NCI-H1694 (cell line): ENCODE results near the gene MAP4K5.
"Not testable (repeated sequence)": the region's sequence is repeated elsewhere in the genome, so short reads cannot be mapped to it uniquely, and the experiment has no call there.

Source experiments
- DNase-seq: peaks from one replicate; lab custom pipeline; 2025; lab: John Stamatoyannopoulos, UW

Gene MAP4K5

GRCh38 chr14:50532502-50533240 lies at the start of gene MAP4K5:
Gene MAP4K5 (minus strand): TSS chr14:50532569. CDS start chr14:50532049, 520 bp downstream.
- DNase-seq = peak; percentile 83

- no peak for DNase-seq
Measured at GRCh38 chr14:50578433-50578832, 46.1 kb upstream of the MAP4K5 start.

- no peak for DNase-seq
Measured at GRCh38 chr14:50577982-50578381, 45.6 kb upstream of the MAP4K5 start.

- no peak for DNase-seq
Measured at GRCh38 chr14:50575769-50576168, 43.4 kb upstream of the MAP4K5 start.

GRCh38 chr14:50573862-50574261 lies 41.5 kb upstream of the MAP4K5 start:
- DNase-seq = no peak

- DNase-seq = no peak
Measured at GRCh38 chr14:50569714-50570274, 37.4 kb upstream of the MAP4K5 start.

GRCh38 chr14:50562841-50563240 lies 30.5 kb upstream of the MAP4K5 start:
- no peak for DNase-seq

GRCh38 chr14:50560931-50561285 lies 28.5 kb upstream of the MAP4K5 start:
- DNase-seq = peak; percentile 77

GRCh38 chr14:50559990-50560930 lies 27.9 kb upstream of the MAP4K5 start, which contains the start of gene ATL1:
Gene ATL1 (plus strand): TSS chr14:50560145. CDS start chr14:50560266, 121 bp downstream.
- DNase-seq = peak; percentile 68

GRCh38 chr14:50552796-50553195 lies 20.4 kb upstream of the MAP4K5 start:
- not testable (repeated sequence) for DNase-seq

GRCh38 chr14:50551877-50552276 lies 19.5 kb upstream of the MAP4K5 start:
- no peak for DNase-seq

GRCh38 chr14:50550294-50550693 lies 17.9 kb upstream of the MAP4K5 start:
- no peak for DNase-seq

- peak; percentile 49 for DNase-seq
Measured at GRCh38 chr14:50545618-50546017, 13.2 kb upstream of the MAP4K5 start.

- no peak for DNase-seq
Measured at GRCh38 chr14:50544911-50545310, 12.5 kb upstream of the MAP4K5 start.

- peak; percentile 69 for DNase-seq
Measured at GRCh38 chr14:50542941-50543418, 10.6 kb upstream of the MAP4K5 start.

- DNase-seq = no peak
Measured at GRCh38 chr14:50541159-50541567, 8.8 kb upstream of the MAP4K5 start.

GRCh38 chr14:50539051-50539450 lies 6.7 kb upstream of the MAP4K5 start:
- no peak for DNase-seq

GRCh38 chr14:50538034-50538433 lies 5.7 kb upstream of the MAP4K5 start:
- not testable (repeated sequence) for DNase-seq

- DNase-seq = no peak
Measured at GRCh38 chr14:50534997-50535396, 2.6 kb upstream of the MAP4K5 start.

GRCh38 chr14:50534416-50534815 lies 2.0 kb upstream of the MAP4K5 start:
- no peak for DNase-seq

GRCh38 chr14:50533806-50534205 lies 1.4 kb upstream of the MAP4K5 start:
- no peak for DNase-seq

GRCh38 chr14:50533241-50533705 lies 904 bp upstream of the MAP4K5 start:
- DNase-seq = no peak
